Stimulated activated CD4-positive, alpha-beta T cell treated with anti-CD3 and anti-CD28 coated beads, Interleukin-2, amount 100 ng/mL, for 4 hours (primary cell): ENCODE results near the gene CDC42BPG.
A peak's percentile ranks its signal among the peaks of the same experiment; 100 is the strongest.

Experiments used
- DNase-seq: peaks from one replicate; pipeline ENCODE4 v3.0.0-alpha.2; 2020; ENCODE audit warnings: low read depth

Gene CDC42BPG

DNA sequence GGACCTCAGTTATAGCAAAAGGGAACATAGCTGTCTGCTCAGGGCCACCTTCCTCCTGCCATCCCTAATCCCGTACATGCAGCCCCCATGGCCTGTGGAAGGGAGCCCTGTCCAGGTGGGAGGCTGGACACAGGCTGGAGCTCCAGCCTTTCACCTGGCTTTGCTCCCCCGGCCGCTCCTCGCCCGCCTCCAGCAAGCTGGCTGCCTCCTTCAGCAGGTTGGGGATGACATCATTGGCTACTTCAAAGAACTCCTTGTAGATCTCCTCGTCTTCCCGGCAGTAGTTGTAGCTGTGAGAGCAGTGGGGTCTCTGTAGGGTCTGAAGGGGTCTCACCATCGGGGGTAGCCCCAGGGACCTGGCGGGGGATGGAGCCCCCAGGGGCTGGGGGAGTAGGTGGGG lies 39.0 kb downstream of the CDC42BPG start:
- DNase-seq: no peak

DNA sequence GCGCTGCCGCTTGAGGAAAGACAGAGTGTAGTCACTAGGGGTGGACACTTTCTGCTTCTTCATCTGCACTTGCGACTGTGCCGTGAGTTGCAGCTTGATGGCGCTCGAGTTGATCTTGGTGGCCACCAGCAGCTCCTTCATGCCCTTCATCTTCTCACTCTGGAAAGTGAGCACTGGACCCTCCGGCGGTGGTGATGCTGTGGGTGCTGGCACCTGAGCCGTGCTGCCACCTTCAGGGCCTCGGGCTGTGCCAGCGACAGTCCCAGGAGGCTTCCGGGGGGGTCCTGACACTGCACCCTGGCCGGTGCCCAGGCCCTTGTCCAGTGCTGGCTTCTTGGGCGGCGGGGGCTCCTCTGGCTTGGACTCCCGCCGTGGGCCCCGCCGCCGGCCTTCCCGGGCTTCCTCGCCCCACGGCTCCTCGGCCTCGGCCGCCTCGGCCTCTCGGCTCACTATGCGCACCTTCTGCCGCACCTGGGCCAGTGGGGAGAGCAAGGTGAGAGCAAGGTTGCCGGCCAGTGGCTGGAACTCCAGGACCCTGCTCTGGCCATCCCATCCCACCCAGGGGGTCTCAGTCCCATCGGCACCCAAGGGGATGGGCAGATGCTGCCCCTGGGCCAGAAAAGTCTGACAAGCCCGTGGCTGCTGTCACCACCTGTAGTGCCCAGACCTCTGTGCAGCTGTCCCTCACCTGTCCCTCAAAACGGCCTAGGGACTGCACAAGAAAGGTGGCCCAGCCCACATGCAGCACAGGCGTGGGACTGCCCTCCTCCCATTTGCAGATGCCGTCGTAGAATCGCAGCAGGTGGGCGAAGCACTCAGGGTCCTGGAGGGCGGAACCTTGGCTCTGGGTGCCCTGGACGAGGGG lies 39.9 kb downstream of the CDC42BPG start:
- no peak for DNase-seq

DNA sequence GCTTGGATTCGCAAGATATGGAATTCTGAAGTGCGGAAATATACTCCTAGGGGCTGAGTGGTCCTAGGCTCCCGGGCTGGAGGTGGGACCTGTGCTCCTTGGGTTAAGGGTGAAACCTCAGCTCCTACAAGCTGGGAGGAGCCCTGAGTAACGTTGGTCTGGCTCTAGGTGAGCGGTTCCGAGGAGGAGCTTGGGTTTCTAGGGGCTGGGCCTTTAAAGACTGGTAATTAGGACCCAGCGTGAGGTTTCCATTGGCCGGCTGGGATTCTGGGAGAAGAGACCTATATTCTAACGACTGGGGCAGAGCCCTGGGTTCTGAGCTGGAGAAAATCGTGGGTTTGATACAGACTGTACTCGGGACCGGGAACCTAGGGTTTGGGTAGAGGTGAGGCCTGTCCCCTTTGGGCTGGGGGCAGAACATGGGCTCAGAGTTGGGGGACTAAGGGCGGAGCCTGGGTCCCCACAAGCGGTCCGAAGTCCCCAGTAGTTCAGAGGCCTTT lies 40.6 kb downstream of the CDC42BPG start:
- no peak for DNase-seq

DNA sequence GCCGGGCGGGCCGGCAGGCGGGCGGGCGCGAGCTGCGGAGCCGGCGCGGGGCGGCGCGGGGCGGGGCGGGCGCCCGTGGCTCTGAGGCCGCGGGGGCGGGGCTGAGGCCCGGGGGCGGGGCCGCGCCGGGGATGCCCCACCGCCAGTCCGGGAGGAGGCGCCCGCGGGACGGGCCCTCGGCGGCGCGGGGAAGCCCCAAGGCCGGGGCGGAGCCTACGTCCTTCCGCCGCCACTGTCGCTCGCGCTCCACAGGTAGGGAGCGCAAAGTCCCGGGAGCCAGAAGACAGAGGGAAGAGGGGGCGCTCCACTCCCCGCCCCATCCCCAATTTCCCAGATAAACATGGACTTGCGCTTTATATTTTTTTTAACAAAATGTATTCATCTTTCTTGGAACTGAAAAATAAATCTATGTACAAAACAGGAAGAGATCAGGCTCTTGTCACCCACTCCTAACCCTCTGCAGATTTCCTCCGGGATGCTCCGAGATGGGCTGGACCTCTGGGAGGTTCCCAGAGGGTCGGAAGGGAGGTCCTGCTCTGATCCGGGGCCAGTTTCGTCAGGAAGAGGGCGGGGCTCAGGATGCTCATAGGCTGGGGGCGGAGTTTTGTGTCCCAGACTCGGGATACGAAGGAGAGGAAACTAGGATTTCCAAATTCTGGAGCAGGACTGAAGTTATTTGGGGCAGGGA lies 41.2 kb downstream of the CDC42BPG start, which contains the start of gene MAP4K2:
Gene MAP4K2, minus strand, starts transcription at position 57 of the 688 bp plus-strand sequence. CDS start 65 bp downstream, outside the sequence.
- DNase-seq: peak; percentile 79

DNA sequence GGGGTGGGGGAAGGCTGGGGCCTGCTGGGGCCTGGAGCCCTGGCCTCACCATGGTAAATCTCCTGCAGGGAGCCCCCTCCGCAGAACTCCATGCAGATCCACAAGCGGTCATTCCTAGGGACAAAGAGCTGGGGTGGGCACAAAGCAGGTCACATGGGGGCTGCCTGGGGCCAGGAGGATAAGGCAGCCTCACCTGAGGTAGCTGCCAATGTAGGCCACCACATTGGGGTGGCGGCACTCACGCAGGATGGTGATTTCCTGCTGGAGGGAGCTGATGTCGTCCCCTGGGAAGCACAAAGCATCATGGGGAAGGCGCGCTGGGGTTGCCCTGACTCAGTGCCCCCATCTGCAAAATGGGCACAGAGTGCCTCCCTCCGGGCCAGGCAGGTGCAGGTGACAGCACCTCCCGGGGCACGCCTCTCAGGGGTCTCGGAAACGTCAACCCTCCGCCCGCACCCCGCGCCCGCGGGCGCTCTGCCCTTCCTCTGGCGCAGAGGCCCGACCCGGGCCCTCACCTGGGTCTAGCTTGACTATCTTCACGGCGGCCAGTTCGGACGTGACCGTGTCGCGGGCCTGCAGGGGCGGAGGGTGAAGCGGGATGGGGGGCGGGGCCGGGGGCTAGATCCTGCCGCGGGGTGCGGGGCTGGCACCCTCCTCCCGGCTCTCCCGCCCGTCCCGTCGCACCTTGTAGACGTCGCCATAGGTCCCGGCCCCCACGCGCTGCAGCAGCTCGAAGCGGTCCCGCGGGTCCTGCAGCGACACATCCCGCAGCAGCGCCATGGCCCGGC lies 41.9 kb downstream of the CDC42BPG start:
- DNase-seq: peak; percentile 21

DNA sequence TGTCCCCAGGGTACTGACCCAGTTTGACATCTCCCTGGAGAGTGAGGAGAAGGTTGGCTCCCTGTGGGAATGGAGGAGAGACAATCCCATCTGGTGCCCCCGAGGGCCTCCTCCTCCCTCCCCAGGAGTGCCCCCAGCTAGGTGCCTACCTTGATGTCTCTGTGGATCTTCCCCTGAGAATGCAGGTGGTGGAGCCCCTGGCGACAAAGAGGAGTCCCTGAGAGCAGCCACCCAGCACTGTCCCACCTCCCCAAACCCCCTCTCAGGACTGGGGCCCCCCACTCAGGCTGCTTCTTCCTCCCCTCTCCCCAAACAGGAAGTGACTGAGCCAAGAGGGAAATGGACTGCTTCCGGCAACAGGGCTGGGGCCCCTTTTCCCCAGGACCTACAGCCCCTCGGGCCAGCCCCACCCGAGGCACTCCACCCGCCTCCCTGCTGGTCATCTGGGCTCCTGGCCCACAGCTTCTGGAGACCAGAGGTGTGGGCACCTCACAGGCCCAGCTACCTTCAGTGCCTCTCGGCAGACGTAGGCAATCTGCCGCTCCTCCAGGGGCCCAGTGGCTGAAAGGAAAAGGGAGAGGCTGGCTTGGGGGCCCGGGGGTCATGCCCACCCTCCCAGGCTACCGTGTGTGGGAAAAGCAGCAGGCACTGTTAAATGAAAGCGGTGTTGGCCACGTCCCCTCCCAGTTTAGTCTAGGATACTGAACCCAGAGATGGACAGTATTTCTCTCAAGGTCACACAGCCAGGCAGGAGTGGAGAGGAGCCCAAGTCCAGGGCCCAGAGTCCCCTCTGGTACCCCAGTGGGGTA lies 42.7 kb downstream of the CDC42BPG start:
- DNase-seq: no peak

DNA sequence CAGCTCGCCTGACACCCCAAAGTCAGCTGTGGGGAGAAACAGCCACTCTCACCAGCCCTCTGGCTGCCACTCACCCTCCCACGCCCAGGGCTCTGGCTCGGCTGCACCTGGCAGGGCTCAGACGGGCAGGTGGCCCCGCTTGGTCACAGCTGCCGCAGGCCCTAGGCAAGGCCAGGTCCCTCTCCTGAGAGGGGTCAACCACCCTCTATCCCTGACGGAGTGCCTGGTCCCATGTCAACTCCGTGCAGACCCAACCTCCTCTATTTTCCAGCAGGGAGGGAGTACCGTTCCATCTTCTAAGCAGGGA lies 43.3 kb downstream of the CDC42BPG start:
- no peak for DNase-seq

DNA sequence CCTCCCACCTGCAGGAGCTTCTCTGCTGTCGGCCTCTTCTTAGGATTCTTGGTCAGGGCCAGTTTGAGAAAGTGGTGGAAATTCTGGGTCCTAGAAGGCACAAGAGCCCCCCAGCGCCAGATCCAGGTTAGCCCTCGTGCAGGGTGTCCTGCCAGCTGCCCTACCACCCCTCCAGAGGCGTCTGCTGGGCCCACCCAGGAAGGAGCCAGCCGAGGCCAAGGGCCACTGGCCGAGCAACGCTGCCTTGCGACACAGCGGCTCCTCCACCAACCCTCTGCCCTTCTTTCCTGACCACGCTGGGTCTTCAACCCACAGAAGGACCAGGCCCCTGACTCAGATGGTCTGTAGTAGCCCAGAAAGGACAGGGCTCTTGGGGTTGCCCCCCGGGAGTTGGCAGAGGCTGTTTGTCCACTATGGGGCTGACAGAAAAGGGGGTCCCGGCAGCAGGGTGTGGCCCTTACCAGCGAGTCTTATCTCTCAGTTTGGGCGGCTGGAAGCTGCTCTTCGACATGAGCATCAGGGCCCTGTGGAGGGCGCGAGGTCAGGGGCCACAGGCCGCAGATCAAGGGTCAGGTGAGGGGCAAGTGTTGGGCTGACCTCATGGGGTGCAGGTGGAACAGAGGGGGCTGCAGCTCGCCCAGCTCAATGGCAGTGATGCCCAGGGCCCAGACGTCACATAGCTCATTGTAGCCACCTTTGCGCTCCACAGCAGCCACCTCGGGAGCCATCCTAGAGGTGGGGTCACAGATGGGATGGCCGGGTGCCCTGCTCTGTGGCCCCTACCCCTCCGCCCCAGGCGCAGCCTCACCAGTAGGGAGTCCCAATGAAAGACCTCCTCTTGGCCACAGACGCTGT lies 43.9 kb downstream of the CDC42BPG start:
- no peak for DNase-seq

DNA sequence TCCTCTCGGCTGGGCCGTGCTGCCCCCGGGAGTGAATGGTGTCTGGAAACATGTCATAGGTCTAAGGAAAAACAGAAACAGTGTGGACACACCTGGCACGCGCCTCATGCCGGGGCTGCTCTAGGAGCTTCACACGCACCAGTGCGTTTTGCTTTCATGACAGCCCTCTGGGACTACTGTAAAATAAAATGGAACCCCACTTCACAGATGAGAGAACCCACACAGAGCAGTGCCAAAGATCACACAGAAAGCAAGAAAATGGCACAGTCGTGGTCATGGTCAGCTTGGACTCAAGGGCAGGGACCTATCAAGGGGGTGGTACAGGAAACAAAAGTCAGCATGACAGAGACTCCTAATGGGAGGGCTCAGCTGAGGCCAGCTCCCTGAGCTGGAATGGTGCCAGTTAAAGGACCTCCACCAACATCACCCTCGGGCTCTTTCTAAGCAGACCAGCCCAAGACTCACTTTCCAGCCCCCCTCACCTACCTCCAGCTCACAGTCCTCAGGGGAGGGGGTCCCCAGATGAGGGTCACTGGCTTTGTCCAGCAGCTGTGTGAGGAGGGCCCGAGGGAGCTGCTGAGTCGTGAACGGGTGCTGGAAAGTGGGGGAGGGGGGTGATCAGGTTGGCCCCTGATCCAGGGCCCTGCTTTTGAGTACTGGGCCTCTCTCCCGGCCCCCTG lies 44.7 kb downstream of the CDC42BPG start:
- DNase-seq: no peak

DNA sequence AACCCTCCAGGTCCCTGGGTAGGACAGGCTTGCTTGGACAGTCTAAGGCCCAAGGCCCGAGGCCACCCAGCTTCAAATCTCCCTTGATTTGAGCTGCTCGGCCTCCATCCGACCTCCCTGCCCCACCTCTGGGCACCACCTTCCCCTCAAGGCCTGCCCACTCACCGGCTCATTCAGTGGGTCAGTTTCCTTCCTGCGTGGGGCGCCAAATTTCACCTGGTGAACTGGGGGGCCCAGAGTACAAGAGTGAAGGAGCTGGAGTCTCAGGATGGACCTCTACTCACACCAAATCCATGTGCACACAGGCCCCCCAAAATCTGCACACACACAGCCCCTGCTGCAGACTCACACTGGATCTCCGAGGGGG lies 45.2 kb downstream of the CDC42BPG start:
- no peak for DNase-seq

DNA sequence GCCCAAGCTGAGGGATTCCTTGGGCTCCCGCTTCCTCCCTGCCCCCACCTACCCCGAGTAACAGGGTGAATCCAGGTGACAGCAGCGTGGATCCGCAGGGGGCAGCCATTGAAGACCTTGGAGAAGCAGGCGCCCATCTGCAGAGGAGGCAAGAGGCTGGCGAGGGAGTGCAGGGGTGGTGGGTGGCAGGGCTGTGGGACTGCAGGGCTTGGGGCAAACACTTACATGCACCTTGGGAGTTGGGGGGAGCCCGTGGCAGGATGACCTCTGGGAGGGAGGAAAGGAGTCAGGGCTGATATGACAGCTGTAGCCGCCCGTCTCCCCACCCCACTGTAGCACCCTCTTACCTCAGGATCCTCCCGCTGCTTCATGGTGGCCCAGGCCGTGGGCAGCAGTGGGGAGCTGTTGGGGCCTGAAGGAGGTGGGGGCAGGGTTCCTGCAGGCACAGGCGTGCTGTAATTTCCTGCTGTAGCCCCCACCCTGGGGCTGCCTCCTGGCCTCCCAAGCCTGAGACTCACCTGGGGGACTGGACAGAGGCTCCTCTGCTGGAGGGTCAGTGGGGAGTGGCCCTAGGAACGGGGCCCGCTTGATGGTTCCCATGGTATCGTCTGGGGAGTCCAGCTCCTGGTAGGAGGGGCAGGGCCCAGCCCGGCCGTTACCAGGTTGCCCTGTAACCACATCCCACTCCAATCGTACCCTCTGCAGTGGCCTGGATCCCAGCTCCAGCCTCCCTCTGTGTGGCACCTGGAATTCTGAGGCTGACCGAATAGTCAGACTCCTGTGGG lies 47.5 kb downstream of the CDC42BPG start:
- no peak for DNase-seq

DNA sequence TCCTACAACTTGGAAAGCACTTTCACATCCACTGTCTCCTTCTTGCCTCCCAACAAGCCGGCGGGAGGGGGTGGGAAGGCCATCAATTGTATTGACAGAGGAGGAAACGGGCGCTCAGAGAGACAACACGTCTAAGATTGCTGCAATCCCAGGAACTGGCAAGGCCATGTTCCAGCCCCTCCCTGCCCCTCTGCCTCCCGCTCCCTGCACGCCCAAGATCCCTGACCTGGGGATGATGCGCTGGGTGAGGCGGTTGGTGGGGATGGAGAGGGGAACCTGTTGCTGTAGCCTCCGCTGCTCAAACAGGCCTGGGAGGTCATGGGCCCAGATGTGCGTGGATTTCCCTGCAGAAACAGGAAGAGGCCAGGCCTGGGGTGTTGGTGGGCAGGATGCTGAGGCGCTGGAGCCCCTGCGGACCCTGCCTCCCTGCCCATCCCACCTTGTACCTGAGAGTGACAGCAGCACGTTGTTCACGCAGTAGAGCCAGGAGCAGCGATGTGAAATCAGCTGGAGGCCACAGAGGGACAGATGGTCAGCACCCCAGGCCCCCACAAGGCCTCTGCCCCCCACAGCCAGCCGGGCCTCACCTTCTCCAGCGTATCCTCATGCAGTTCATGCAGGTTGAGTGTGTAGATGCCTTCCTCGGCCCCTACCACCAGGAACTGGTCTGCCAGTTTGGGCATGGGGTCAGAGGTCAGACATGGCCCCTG lies 48.3 kb downstream of the CDC42BPG start:
- no peak for DNase-seq

DNA sequence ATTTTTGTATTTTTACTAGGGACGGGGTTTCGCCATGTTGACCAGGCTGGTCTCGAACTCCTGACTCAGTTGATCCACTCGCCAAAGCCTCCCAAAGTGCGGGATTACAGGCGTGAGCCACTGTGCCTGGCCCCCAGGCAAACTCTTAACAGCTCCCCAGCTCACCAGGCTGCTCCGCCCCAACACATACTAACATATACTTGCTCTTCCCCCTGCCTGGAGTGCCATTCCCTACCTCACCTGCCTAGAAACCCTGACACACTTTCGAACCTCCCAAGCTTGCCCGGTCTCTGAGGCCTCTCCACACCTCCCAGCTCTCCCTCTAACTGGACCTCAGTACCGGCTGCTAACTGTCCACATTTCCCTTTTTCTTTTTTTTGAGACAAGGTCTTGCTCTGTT lies 49.9 kb downstream of the CDC42BPG start:
- no peak for DNase-seq

DNA sequence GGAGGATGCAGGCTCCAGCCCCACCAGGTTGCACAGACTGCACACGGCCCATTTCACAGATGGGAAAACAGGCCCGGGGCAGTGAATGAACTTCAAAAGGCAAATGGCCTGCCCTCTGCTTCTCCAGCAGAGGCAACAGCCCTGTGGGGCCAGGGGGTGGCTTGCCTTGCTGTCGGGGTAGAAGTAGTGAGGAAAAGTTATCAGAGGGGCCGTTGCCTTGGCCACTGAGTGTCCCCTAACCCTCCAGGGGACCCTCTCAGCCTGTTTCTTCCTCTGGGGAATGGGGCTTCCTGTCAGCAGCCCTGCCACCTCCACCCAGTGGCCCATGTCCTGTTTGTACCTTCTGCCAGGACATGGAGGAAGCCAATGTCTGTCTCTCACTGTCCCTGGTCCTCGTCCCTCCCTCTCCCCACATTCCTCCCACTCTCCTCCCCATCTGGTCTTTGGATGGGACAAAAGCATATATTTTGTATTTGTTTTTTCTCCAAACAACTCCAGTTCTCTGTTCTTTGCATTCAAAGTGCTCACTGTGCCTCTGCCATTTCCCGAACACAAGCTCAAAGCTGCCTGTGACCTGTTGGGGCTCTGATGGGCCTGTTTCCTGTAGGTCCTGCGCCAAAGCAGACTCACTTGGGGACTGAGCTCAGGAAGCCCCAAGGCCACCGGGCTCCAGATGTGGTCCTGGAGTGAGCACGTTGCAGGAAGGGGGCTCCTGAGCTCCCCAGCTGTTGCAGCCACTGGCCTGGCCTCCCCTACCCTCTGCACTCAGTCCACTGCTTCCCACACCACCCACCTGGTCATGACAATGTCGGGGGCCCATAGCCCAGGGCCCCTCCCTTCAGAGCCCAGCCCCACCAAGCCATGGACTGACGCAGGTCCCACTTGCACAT lies 50.9 kb downstream of the CDC42BPG start:
- no peak for DNase-seq

DNA sequence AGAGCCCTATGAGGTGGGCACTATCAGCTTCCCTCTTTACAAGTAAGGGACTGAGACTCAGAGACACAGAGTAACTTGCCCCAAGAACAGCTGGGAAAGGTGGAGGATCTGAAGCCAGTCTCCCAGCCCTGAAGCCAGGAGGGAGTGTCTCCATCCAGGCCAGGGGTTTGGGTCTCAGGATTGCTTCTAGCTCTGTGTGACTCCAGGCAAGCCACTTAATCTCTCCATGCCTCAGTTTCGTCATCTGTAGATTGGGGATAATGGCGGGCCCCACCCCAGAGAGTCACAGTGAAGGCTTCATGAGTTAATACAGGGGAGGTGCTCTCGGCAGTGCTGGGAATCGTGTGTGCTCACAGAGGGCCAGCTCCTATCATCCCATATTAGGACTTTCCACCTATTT lies 52.0 kb downstream of the CDC42BPG start:
- no peak for DNase-seq

DNA sequence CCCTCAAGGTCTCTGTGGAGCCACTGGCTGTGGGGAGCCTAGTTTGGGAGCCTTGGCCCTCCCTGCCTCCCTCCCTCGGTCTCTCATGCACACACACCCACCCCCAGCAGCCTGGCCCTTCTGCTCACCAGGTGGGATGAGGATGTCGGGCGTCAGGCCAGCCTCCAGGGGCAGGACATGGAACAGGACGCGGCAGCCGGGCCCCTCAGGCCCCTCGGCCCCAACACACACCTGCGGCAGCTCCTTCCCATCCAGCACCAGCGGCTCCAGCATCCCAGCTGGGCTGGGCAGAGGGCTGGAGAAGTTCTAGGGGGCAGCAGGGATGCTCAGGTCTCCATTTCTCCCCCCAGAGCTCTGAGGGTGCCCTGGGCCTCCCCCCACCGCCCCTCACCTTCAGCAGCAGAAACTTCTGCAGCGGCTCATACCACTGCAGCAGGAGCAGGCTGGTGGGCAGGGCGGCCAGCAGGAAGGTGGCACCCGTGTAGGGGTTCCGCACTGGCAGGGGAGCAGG lies 52.6 kb downstream of the CDC42BPG start:
- DNase-seq: no peak
